A549 (cell line): ENCODE results near the gene VEZT.

Source experiments
- CEBPB ChIP-seq, 2 experiments: fragments of >200 bp in 1 of 2; sonication (Bioruptor Twin) in 1 of 2; formaldehyde crosslinking in 1 of 2; IDR thresholded peaks; 2 replicates each; pipeline ENCODE4 v1.6.1; 2012 to 2016
- CHD2 ChIP-seq: fragments of 150-350 bp; IDR thresholded peaks from 2 replicates; pipeline ENCODE4 v1.6.1; 2014; ENCODE audit warnings: low read length; ENCODE audit not compliant: partially characterized antibody
- EP300 ChIP-seq, 2 experiments: fragments of >200 bp; sonication (Bioruptor Twin); formaldehyde crosslinking; IDR thresholded peaks; 2 replicates in 1 of 2; 3 replicates in 1 of 2; pipeline ENCODE4 v1.6.1; 2016 to 2017
- FOSL2 ChIP-seq, 2 experiments: fragments of 450-650 bp in 1 of 2; fragments of >200 bp in 1 of 2; sonication (Bioruptor Twin) in 1 of 2; formaldehyde crosslinking; IDR thresholded peaks; 2 replicates each; pipeline versions ENCODE4 v1.5.0 to v1.6.1; 2016 to 2020; ENCODE audit warnings: mild to moderate bottlenecking in 1 of 2, moderate library complexity in 1 of 2
- MAZ ChIP-seq: fragments of 150-350 bp; IDR thresholded peaks from 2 replicates; pipeline ENCODE4 v1.6.1; 2014; ENCODE audit warnings: antibody characterized with exemption, low read depth, low read length, borderline replicate concordance
- MYC ChIP-seq: IDR thresholded peaks from 2 replicates; pipeline ENCODE4 v1.6.1; 2012; ENCODE audit warnings: mild to moderate bottlenecking, inconsistent platforms, low read length, improper control_type of control experiment, borderline replicate concordance
- POLR2A ChIP-seq: IDR thresholded peaks from 2 replicates; pipeline ENCODE4 v1.6.1; 2012; ENCODE audit warnings: mild to moderate bottlenecking, low read length
- RAD21 ChIP-seq, 2 experiments: fragments of >200 bp in 1 of 2; sonication (Bioruptor Twin) in 1 of 2; formaldehyde crosslinking in 1 of 2; IDR thresholded peaks in 1 of 2; conservative IDR thresholded peaks in 1 of 2; 2 replicates in 1 of 2; 3 replicates in 1 of 2; pipeline ENCODE4 v1.6.1; 2012 to 2018; ENCODE audit warnings: inconsistent platforms in 1 of 2
- RFX5 ChIP-seq: fragments of 450-650 bp; IDR thresholded peaks from 2 replicates; pipeline ENCODE4 v1.7.1; 2014; ENCODE audit warnings: antibody characterized with exemption, mild to moderate bottlenecking, moderate library complexity
- SMC3 ChIP-seq: fragments of >200 bp; sonication (Bioruptor Twin); formaldehyde crosslinking; IDR thresholded peaks from 3 replicates; pipeline ENCODE4 v1.6.1; 2018; ENCODE audit warnings: inconsistent platforms
- TF ChIP-seq, protein P1 (sequence below): fragments of >200 bp; sonication (Bioruptor Twin); formaldehyde crosslinking; IDR thresholded peaks from 3 replicates; pipeline ENCODE4 v1.5.1; 2016
- TF ChIP-seq, protein P2 (sequence below): IDR thresholded peaks from 2 replicates; pipeline ENCODE4 v1.6.1; 2012
- TF ChIP-seq, protein P3 (sequence below): IDR thresholded peaks from 2 replicates; pipeline ENCODE4 v1.6.1; 2012
- TF ChIP-seq, protein P4 (sequence below): fragments of 200-600 bp; sonication (generic); IDR thresholded peaks from 2 replicates; pipeline ENCODE4 v1.6.1; 2016; ENCODE audit warnings: antibody characterized with exemption, mild to moderate bottlenecking, moderate library complexity

DNA sequence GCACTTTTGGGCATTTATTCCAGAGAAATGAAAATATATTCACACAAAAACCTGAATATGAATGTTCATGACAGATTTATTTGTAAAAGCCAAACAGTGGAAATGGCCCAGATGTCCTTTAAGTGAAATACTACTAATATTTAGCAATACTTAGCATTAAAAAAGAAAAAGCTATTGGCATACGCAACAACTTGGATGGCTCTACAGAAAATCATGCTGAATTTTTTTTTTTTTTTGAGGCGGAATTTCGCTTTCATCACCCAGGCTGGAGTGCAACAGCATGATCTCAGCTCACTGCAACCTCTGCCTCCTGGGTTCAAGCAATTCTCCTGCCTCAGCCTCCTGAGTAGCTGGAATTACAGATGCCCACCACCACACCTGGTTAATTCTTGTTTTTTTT is 24.5 kb upstream of the VEZT start:
- TF ChIP-seq CHD2 (no peak), RFX5 (no peak), SMC3 (no peak), FOSL2 (IDR thresholded peaks at IDR 0.05) (no peak), FOSL2 (CRISPR knock-in tag; IDR thresholded peaks at IDR 0.05) (no peak), POLR2A (no peak), CEBPB (IDR thresholded peaks at IDR 0.05) (no peak), RAD21 (conservative IDR thresholded peaks at IDR 0.05 in 1 of 2, IDR thresholded peaks at IDR 0.05 in 1 of 2) (no peak), EP300 (IDR thresholded peaks at IDR 0.05) (no peak), MYC (no peak), MAZ (no peak)
- TF ChIP-seq, protein P1, sequence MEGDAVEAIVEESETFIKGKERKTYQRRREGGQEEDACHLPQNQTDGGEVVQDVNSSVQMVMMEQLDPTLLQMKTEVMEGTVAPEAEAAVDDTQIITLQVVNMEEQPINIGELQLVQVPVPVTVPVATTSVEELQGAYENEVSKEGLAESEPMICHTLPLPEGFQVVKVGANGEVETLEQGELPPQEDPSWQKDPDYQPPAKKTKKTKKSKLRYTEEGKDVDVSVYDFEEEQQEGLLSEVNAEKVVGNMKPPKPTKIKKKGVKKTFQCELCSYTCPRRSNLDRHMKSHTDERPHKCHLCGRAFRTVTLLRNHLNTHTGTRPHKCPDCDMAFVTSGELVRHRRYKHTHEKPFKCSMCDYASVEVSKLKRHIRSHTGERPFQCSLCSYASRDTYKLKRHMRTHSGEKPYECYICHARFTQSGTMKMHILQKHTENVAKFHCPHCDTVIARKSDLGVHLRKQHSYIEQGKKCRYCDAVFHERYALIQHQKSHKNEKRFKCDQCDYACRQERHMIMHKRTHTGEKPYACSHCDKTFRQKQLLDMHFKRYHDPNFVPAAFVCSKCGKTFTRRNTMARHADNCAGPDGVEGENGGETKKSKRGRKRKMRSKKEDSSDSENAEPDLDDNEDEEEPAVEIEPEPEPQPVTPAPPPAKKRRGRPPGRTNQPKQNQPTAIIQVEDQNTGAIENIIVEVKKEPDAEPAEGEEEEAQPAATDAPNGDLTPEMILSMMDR, result no peak
- TF ChIP-seq, protein P2, sequence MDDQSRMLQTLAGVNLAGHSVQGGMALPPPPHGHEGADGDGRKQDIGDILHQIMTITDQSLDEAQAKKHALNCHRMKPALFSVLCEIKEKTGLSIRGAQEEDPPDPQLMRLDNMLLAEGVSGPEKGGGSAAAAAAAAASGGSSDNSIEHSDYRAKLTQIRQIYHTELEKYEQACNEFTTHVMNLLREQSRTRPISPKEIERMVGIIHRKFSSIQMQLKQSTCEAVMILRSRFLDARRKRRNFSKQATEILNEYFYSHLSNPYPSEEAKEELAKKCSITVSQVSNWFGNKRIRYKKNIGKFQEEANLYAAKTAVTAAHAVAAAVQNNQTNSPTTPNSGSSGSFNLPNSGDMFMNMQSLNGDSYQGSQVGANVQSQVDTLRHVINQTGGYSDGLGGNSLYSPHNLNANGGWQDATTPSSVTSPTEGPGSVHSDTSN, result no peak
- TF ChIP-seq, protein P3, sequence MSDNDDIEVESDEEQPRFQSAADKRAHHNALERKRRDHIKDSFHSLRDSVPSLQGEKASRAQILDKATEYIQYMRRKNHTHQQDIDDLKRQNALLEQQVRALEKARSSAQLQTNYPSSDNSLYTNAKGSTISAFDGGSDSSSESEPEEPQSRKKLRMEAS, result no peak
- TF ChIP-seq, protein P4, sequence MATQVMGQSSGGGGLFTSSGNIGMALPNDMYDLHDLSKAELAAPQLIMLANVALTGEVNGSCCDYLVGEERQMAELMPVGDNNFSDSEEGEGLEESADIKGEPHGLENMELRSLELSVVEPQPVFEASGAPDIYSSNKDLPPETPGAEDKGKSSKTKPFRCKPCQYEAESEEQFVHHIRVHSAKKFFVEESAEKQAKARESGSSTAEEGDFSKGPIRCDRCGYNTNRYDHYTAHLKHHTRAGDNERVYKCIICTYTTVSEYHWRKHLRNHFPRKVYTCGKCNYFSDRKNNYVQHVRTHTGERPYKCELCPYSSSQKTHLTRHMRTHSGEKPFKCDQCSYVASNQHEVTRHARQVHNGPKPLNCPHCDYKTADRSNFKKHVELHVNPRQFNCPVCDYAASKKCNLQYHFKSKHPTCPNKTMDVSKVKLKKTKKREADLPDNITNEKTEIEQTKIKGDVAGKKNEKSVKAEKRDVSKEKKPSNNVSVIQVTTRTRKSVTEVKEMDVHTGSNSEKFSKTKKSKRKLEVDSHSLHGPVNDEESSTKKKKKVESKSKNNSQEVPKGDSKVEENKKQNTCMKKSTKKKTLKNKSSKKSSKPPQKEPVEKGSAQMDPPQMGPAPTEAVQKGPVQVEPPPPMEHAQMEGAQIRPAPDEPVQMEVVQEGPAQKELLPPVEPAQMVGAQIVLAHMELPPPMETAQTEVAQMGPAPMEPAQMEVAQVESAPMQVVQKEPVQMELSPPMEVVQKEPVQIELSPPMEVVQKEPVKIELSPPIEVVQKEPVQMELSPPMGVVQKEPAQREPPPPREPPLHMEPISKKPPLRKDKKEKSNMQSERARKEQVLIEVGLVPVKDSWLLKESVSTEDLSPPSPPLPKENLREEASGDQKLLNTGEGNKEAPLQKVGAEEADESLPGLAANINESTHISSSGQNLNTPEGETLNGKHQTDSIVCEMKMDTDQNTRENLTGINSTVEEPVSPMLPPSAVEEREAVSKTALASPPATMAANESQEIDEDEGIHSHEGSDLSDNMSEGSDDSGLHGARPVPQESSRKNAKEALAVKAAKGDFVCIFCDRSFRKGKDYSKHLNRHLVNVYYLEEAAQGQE, result no peak
